Vagina (tissue), 2 donors: ENCODE measurements around the gene COPS6. TPM values are rescaled to one million over a fixed set of nuclear protein-coding genes. Genes with fewer than 3 reads are reported as not detected.

Experiments used
- DNase-seq, 2 donors: peaks; one replicate each; pipeline ENCODE4 v3.0.0-alpha.2; 2017; ENCODE audit errors: extremely low spot score in 2 of 2
- H3K27ac ChIP-seq: fragments of 200-600 bp; sonication (generic); one replicate; pipeline ENCODE4 v1.5.1; 2019
- H3K27me3 ChIP-seq: fragments of 200-600 bp; sonication (generic); one replicate; pipeline ENCODE4 v1.5.1; 2019
- H3K36me3 ChIP-seq, 2 donors: fragments of 200-600 bp; sonication (generic); one replicate each; pipeline ENCODE4 v1.5.1; 2017 to 2019
- H3K4me1 ChIP-seq: fragments of 200-600 bp; sonication (generic); one replicate; pipeline ENCODE4 v1.5.1; 2019
- H3K4me3 ChIP-seq, 2 donors: fragments of 200-600 bp; sonication (generic); 1 replicate in 1 of 2; 2 replicates in 1 of 2; pipeline ENCODE4 v1.5.1; 2016 to 2019
- H3K9me3 ChIP-seq: fragments of 200-600 bp; sonication (generic); one replicate; pipeline ENCODE4 v1.5.1; 2019
- CTCF ChIP-seq, 3 experiments: fragments of 450-650 bp in 2 of 3; fragments of 200-600 bp in 1 of 3; sonication (generic) in 1 of 3; IDR thresholded peaks; one replicate each; pipeline ENCODE4 v1.5.1; 2017 to 2019; ENCODE audit warnings: antibody characterized with exemption in 3 of 3, mild to moderate bottlenecking in 2 of 3, moderate library complexity in 2 of 3
- POLR2A ChIP-seq, 2 donors: fragments of 450-650 bp; IDR thresholded peaks; one replicate each; pipeline ENCODE4 v1.6.1; 2017; ENCODE audit warnings: antibody characterized with exemption in 2 of 2, mild to moderate bottlenecking in 2 of 2, moderate library complexity in 2 of 2
- POLR2AphosphoS5 ChIP-seq, 2 donors: sonication (generic); formaldehyde crosslinking; IDR thresholded peaks; one replicate each; pipeline ENCODE4 v1.9.0; 2017; ENCODE audit warnings: antibody characterized with exemption in 2 of 2, mild to moderate bottlenecking in 2 of 2, low read depth in 1 of 2; ENCODE audit not compliant: insufficient read depth in 1 of 2
- intact Hi-C: fragments of 100-400 bp; cut with DNase I; formaldehyde crosslinking; loops from one replicate; pipeline ENCODE4 v1.15.1; 2023
- total RNA-seq: library from RNA; depleted of rRNA; stranded (reverse); fragments of >200 nt; gene quantifications from one replicate; pipeline ENCODE4 v1.2.3, GENCODE V29; 2016

The COPS6 gene
- total RNA-seq, 1 donor from 2014 or later: 59.9 TPM

GRCh38 chr7:100049441-100050291 lies 39.1 kb upstream of the COPS6 start, which contains the start of gene ZSCAN21:
Gene ZSCAN21, plus strand, starts transcription at chr7:100049774. Its CDS starts 7,233 bp downstream, at chr7:100057007.
- Histone ChIP-seq H3K27ac (peak within 1 kb of the TSS; percentile 92), H3K4me3 (peak within 1 kb of the TSS; percentile 57 to 79), H3K27me3 (no peaks in the 10 kb centered on the region), H3K9me3 (no peaks in the 10 kb centered on the region), H3K36me3 (no peaks in the 10 kb centered on the region), H3K4me1 (peaks cover 40% of the 10 kb centered on the region)
- peak; percentile 93 to 94 for TF ChIP-seq POLR2AphosphoS5 (IDR thresholded peaks at IDR 0.05; ENCODE audit: insufficient read depth in 1 of 2, low read depth in 1 of 2)
- TF ChIP-seq POLR2A (IDR thresholded peaks at IDR 0.05): peak in 1 of 2 donors; percentile 66
- TF ChIP-seq CTCF (IDR thresholded peaks at IDR 0.05): peak in 1 of 3 experiments; percentile 17
- DNase-seq: peak in 1 of 2 donors; percentile 93
- intact Hi-C loops: loop anchor here (1.0 kb wide), 1 partner anchor 34 kb away; the partner anchor contains the start of gene ZKSCAN1

- Histone ChIP-seq H3K4me3 (no peak overlapping the region), H3K9me3 (no peaks in the 10 kb centered on the region), H3K27ac (no peak overlapping the region), H3K4me1 (peaks cover 40% of the 10 kb centered on the region), H3K36me3 (no peaks in the 10 kb centered on the region), H3K27me3 (no peaks in the 10 kb centered on the region)
- no peak for DNase-seq
- TF ChIP-seq POLR2A (IDR thresholded peaks at IDR 0.05) (no peak), CTCF (IDR thresholded peaks at IDR 0.05) (no peak), POLR2AphosphoS5 (IDR thresholded peaks at IDR 0.05; ENCODE audit: insufficient read depth in 1 of 2, low read depth in 1 of 2) (no peak)
- intact Hi-C loops: no loop called here
Observed at GRCh38 chr7:100051611-100052010, 37.2 kb upstream of the COPS6 start.

GRCh38 chr7:100053215-100053614 lies 35.6 kb upstream of the COPS6 start:
- Histone ChIP-seq H3K4me1 (peaks cover 40% of the 10 kb centered on the region), H3K27ac (no peak overlapping the region), H3K9me3 (no peaks in the 10 kb centered on the region), H3K36me3 (peaks cover 0 to 15% of the 10 kb centered on the region in 2 donors), H3K27me3 (no peaks in the 10 kb centered on the region), H3K4me3 (no peak overlapping the region)
- TF ChIP-seq CTCF (IDR thresholded peaks at IDR 0.05): no peak
- peak in 1 of 2 donors; percentile 45 for TF ChIP-seq POLR2AphosphoS5 (IDR thresholded peaks at IDR 0.05; ENCODE audit: insufficient read depth in 1 of 2, low read depth in 1 of 2)
- no peak for TF ChIP-seq POLR2A (IDR thresholded peaks at IDR 0.05)
- intact Hi-C loops: no loop called here
- no peak for DNase-seq

- no peaks in the 10 kb centered on the region for H3K27me3 ChIP-seq
- peaks cover 0 to 45% of the 10 kb centered on the region in 2 donors for H3K36me3 ChIP-seq
- H3K4me3 ChIP-seq: no peak overlapping the region
- H3K4me1 ChIP-seq: peaks cover 17% of the 10 kb centered on the region
- no peaks in the 10 kb centered on the region for H3K9me3 ChIP-seq
- TF ChIP-seq CTCF (IDR thresholded peaks at IDR 0.05) (no peak), POLR2A (IDR thresholded peaks at IDR 0.05) (no peak), POLR2AphosphoS5 (IDR thresholded peaks at IDR 0.05; ENCODE audit: insufficient read depth in 1 of 2, low read depth in 1 of 2) (no peak)
- intact Hi-C loops: no loop called here
- H3K27ac ChIP-seq: no peak overlapping the region
- no peak for DNase-seq
Observed at GRCh38 chr7:100057006-100057405, 31.8 kb upstream of the COPS6 start.
